GM10847 (cell line): ENCODE results near the gene TK2.

Experiments used
- POLR2A ChIP-seq: IDR thresholded peaks from 2 replicates; pipeline ENCODE4 v1.6.1; 2011; ENCODE audit not compliant: insufficient read length; ENCODE audit errors: extremely low read depth

The TK2 gene

GRCh38 chr16:66486773-66487579 lies 62.9 kb downstream of the TK2 start:
- no peak for TF ChIP-seq POLR2A

- TF ChIP-seq POLR2A: no peak
These were observed 63.6 kb downstream of the TK2 start for GRCh38 chr16:66486199-66486772.

- no peak for TF ChIP-seq POLR2A
These were observed 64.5 kb downstream of the TK2 start for GRCh38 chr16:66485376-66485775.

GRCh38 chr16:66484453-66485213 lies 65.3 kb downstream of the TK2 start:
- no peak for TF ChIP-seq POLR2A

- no peak for TF ChIP-seq POLR2A
These were observed 66.1 kb downstream of the TK2 start for GRCh38 chr16:66483689-66484452.

GRCh38 chr16:66481943-66482390 lies 68.0 kb downstream of the TK2 start:
- no peak for TF ChIP-seq POLR2A

- no peak for TF ChIP-seq POLR2A
These were observed 68.6 kb downstream of the TK2 start for GRCh38 chr16:66481081-66481942.

GRCh38 chr16:66480265-66481080 lies 69.4 kb downstream of the TK2 start:
- TF ChIP-seq POLR2A: no peak

- TF ChIP-seq POLR2A: no peak
These were observed 70.2 kb downstream of the TK2 start for GRCh38 chr16:66479661-66480264.

GRCh38 chr16:66478733-66479511 lies 71.0 kb downstream of the TK2 start:
- no peak for TF ChIP-seq POLR2A

GRCh38 chr16:66477028-66477515 lies 72.8 kb downstream of the TK2 start:
- TF ChIP-seq POLR2A: no peak
